Breast epithelium (tissue), 3 donors: ENCODE data around the gene ARFRP1.

Experiments
- POLR2A ChIP-seq: fragments of 450-650 bp; IDR thresholded peaks from one replicate; pipeline ENCODE4 v1.6.1; 2016; ENCODE audit warnings: antibody characterized with exemption, mild to moderate bottlenecking, moderate library complexity
- POLR2AphosphoS5 ChIP-seq, 3 donors: sonication (generic); formaldehyde crosslinking; IDR thresholded peaks; one replicate each; pipeline ENCODE4 v1.6.1; 2017; ENCODE audit warnings: antibody characterized with exemption in 3 of 3
- TF ChIP-seq, protein P1 (sequence below), 3 donors: fragments of 450-650 bp; IDR thresholded peaks; one replicate each; pipeline ENCODE4 v1.5.1; 2016 to 2017; ENCODE audit warnings: antibody characterized with exemption in 3 of 3, mild to moderate bottlenecking in 3 of 3, moderate library complexity in 3 of 3

DNA sequence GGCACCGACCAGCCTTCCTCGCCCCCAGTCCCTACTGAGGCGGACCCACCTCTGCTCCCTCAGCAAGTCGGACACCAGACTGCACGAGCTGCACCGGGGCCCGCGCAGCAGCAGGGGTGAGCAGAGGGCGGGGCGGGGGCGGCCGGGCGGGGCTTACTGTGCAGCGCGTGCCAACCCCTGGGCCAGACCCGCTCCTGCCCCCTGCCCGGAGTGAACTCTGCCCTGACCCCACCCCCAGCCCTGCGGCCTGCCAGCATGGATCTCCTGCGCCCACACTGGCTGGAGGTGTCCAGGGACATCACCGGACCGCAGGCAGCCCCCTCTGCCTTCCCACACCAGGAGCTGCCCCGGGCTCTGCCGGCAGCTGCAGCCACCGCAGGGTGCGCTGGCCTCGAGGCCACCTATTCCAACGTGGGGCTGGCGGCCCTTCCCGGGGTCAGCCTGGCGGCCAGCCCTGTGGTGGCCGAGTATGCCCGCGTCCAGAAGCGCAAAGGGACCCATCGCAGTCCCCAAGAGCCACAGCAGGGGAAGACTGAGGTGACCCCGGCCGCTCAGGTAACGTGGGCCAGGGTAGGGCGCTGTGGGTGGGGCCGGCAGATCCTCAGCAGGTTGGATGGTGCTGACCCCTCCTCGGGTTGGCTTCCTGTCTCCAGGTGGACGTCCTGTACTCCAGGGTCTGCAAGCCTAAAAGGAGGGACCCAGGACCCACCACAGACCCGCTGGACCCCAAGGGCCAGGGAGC lies 30.3 kb upstream of the ARFRP1 start:
- TF ChIP-seq POLR2A (no peak), POLR2AphosphoS5 (IDR thresholded peaks at IDR 0.05) (no peak)
- TF ChIP-seq, protein P1, sequence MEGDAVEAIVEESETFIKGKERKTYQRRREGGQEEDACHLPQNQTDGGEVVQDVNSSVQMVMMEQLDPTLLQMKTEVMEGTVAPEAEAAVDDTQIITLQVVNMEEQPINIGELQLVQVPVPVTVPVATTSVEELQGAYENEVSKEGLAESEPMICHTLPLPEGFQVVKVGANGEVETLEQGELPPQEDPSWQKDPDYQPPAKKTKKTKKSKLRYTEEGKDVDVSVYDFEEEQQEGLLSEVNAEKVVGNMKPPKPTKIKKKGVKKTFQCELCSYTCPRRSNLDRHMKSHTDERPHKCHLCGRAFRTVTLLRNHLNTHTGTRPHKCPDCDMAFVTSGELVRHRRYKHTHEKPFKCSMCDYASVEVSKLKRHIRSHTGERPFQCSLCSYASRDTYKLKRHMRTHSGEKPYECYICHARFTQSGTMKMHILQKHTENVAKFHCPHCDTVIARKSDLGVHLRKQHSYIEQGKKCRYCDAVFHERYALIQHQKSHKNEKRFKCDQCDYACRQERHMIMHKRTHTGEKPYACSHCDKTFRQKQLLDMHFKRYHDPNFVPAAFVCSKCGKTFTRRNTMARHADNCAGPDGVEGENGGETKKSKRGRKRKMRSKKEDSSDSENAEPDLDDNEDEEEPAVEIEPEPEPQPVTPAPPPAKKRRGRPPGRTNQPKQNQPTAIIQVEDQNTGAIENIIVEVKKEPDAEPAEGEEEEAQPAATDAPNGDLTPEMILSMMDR (IDR thresholded peaks at IDR 0.05): no peak
